ENCODE measurements around the gene TMEM134.

Gene TMEM134

GRCh38 chr11:67504950-67505581, 36.0 kb upstream of the TMEM134 start, which contains the start of gene PITPNM1:
Gene PITPNM1, minus strand, starts transcription at chr11:67505363. Its CDS starts 1,183 bp downstream, at chr11:67504180.
- Histone ChIP-seq H3K27ac (peak within 1 kb of the TSS; percentile 92), H3K27me3 (peaks cover 11% of the 10 kb centered on the region), H3K9me3 (no peaks in the 10 kb centered on the region), H3K36me3 (peaks cover 30% of the 10 kb centered on the region), H3K4me1 (ENCODE audit: control insufficient read depth in 1 of 2, insufficient read depth in 1 of 2, low read depth in 1 of 2, low read length in 1 of 2) (peaks cover 60% of the 10 kb centered on the region in 2 experiments), H3K4me3 (ENCODE audit: low read depth in 1 of 2, low read length in 1 of 2) (peak within 1 kb of the TSS; percentile 85 to 88)
- TF ChIP-seq, protein P1, sequence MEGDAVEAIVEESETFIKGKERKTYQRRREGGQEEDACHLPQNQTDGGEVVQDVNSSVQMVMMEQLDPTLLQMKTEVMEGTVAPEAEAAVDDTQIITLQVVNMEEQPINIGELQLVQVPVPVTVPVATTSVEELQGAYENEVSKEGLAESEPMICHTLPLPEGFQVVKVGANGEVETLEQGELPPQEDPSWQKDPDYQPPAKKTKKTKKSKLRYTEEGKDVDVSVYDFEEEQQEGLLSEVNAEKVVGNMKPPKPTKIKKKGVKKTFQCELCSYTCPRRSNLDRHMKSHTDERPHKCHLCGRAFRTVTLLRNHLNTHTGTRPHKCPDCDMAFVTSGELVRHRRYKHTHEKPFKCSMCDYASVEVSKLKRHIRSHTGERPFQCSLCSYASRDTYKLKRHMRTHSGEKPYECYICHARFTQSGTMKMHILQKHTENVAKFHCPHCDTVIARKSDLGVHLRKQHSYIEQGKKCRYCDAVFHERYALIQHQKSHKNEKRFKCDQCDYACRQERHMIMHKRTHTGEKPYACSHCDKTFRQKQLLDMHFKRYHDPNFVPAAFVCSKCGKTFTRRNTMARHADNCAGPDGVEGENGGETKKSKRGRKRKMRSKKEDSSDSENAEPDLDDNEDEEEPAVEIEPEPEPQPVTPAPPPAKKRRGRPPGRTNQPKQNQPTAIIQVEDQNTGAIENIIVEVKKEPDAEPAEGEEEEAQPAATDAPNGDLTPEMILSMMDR (IDR thresholded peaks at IDR 0.05), result peak; percentile 58

DNA sequence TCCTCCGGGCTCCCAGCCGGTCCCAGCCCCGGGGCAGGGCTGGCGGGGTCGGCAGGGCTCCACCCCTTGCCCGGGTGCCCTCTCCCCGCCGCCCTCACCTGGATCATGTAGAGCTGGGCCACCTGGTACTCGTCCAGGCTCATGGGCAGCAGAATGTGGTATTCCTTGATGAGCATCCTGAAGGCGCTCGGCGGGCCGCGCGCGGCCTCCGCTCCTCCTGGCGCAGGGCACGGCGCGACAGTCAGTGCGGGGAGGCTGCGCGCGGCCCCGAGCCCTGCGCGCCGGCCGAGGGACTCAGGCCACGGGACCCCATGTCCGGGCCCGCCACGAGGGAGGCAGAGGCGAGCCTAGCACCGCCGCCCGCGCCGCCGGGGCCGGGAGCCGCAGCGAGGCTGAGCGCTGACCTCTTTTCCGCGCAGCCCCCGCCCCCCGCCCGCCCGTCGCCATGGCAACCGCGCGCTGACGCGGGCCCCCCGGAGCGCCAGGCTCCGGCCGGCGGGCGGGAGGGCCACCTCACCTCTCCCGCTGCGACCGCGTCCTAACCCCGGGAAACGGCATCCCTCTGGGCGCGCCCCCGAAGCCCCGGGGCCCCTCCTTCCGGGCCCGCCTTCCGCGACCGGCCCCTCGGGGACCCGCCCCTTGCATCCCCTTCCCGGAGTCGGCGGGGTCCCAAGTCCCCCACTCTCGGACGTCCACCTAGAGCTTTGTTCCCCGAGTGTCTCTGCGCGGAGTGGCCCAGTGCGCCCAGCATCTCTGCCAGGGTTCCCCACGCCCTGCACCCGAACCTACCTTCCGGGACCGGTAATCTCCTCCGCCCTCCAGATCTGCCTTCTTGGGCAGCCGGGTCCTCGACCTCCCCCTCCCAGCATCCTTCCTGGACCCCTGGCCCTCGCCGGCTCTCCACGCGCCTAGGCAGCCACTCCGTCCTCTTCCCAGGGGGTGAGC, 35.2 kb upstream of the TMEM134 start:
- H3K4me3 ChIP-seq (ENCODE audit: low read depth in 1 of 2, low read length in 1 of 2), result peak overlapping the region; percentile 85 to 88
- TF ChIP-seq, protein P1 (IDR thresholded peaks at IDR 0.05), result no peak
- H3K27ac ChIP-seq, result peak overlapping the region; percentile 92
- peaks cover 5% of the 10 kb centered on the region for H3K27me3 ChIP-seq
- H3K9me3 ChIP-seq, result no peaks in the 10 kb centered on the region
- H3K36me3 ChIP-seq, result peaks cover 38% of the 10 kb centered on the region
- peaks cover 60% of the 10 kb centered on the region in 2 experiments for H3K4me1 ChIP-seq (ENCODE audit: control insufficient read depth in 1 of 2, insufficient read depth in 1 of 2, low read depth in 1 of 2, low read length in 1 of 2)

GRCh38 chr11:67503119-67504004, 34.3 kb upstream of the TMEM134 start:
- Histone ChIP-seq H3K36me3 (peaks cover 47% of the 10 kb centered on the region), H3K4me1 (ENCODE audit: control insufficient read depth in 1 of 2, insufficient read depth in 1 of 2, low read depth in 1 of 2, low read length in 1 of 2) (peaks cover 52 to 54% of the 10 kb centered on the region in 2 experiments), H3K27ac (no peak overlapping the region)

DNA sequence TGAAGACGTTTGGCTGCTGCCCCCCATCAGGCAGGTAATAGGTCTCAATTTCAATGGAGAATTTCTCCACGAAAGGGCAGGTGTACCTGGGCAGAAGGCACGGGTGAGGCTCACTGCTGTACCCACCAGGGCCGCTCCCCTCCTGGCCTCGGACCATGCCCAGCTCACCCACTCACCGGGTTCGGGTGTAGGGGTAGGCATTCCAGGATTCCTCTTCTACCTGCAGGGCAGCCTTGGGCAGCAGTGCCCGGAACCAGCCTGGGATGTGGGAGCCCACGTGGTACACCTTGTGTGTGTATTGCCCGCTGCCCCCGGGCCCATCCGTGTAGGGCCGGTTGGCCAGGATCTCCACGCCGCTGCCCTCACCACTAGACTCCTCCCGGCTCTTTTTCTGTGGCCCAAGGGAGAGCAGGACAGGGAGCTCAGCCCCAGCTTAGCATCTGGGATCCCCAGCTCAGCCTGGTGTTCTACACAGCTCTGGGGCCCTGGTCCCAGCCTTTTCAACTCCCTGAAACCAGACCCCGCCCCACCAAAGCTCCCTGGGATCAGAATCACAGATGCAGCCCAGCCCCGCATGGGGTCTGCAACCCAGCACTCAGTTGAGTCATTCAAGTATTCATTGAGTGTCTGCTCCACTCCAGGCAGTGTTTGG, 33.4 kb upstream of the TMEM134 start:
- Histone ChIP-seq H3K4me3 (ENCODE audit: low read depth in 1 of 2, low read length in 1 of 2) (no peak overlapping the region), H3K27me3 (peaks cover 5% of the 10 kb centered on the region), H3K36me3 (peaks cover 56% of the 10 kb centered on the region), H3K4me1 (ENCODE audit: control insufficient read depth in 1 of 2, insufficient read depth in 1 of 2, low read depth in 1 of 2, low read length in 1 of 2) (peaks cover 47 to 51% of the 10 kb centered on the region in 2 experiments), H3K27ac (no peak overlapping the region), H3K9me3 (no peaks in the 10 kb centered on the region)
- TF ChIP-seq, protein P1 (IDR thresholded peaks at IDR 0.05), result no peak

More at GRCh38 chr11:67503119-67504004, 34.3 kb upstream of the TMEM134 start:
- Histone ChIP-seq H3K27me3 (peaks cover 5% of the 10 kb centered on the region), H3K9me3 (no peaks in the 10 kb centered on the region), H3K4me3 (ENCODE audit: low read depth in 1 of 2, low read length in 1 of 2) (peak overlapping the region; percentile 85 to 88)
- TF ChIP-seq, protein P1 (IDR thresholded peaks at IDR 0.05), result no peak

Measured in neutrophil (primary cell).